Measurements from ENCODE around the gene LRRC26.
A peak's percentile ranks its signal among the peaks of the same experiment; 100 is the strongest.

The LRRC26 gene

DNA sequence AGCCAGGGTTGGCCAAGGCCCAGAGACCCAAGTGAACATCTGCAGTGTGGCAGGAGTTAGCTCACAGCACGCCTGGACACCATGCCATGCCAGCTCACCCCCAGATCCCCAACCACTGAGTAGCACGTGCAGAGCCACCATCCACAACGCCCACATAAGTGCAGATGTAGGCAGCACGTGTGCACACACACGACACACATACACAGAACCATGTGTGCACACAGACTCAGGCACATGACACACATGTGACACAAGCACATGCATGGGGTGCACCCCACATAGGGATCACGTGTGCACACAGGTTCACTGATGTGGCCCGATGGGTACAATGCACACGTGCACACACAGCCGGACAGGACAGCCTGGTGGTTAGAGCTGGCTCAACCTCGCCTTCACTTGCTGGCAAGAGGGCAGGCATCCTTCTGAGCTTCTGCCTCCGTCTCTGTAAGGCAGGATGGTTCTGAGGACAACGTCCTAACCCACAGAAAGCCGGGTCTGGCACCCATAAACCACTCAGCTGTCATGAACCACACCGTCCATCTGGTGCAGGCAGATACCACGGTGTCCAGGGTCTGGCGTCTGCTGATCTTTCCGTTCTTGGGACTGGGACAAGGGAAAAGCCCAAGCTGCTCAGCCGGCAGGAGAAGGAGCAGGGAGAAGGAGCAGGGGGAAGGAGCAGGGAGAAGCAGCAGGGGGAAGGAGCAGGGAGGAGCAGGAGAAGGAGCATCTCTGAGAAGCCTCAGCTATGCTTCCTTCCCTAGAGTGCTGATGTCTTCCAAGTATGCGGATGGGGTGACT lies 12.0 kb downstream of the LRRC26 start:
- peak; percentile 16 for FAIRE-seq
- DNase-seq (ENCODE audit: insufficient read length, low spot score), result no peak

DNA sequence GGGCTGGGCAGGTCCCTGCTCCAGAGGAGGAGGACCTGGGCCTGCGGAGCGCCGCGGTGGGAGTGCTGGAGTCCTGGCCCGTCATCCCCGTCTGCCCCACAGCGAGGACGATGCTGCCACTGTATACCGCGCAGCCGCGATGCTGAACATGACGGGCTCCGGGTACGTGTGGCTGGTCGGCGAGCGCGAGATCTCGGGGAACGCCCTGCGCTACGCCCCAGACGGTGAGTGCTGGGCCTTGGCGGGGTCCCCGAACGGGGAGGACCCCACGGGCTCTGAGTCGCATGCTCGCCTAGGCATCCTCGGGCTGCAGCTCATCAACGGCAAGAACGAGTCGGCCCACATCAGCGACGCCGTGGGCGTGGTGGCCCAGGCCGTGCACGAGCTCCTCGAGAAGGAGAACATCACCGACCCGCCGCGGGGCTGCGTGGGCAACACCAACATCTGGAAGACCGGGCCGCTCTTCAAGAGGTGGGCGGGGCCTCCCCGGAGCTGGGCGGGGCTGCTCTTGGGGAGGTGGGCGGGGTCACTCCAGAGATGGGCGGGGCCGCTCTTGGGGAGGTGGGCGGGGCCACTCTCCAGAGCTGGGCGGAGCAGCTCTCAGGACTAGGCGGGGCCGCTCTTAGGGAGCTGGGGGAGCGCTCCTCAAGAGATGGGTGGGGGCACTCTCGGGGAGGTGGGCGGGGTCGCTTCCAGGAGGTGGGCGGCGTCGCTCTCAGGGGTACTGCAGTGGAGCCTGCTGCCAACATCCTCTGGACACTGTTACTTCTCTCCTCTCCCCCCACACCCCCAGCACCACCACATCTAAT lies 13.1 kb downstream of the LRRC26 start:
- no peak for FAIRE-seq
- no peak for DNase-seq (ENCODE audit: insufficient read length, low spot score)

DNA sequence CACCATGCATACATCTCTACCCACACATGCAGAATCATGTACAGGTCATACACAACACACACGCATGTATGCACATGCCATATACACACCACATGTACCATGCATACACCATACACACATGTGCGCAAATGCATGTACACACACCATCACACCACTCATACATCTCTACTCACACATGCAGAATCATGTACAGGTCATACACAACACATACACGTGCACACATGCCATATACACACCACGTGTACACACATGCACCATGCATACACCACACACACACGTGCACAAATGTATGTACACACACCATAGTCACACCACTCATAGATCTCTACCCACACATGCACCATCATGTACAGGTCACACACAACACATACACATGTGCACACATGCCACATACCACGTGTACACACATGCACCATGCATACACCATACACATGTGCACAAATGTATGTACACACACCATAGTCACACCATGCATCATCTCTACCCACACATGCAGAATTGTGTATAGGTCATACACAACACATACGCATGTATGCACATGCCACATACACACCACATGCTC lies 16.9 kb downstream of the LRRC26 start:
- peak; percentile 89 for FAIRE-seq
- DNase-seq (ENCODE audit: insufficient read length, low spot score), result no peak

DNA sequence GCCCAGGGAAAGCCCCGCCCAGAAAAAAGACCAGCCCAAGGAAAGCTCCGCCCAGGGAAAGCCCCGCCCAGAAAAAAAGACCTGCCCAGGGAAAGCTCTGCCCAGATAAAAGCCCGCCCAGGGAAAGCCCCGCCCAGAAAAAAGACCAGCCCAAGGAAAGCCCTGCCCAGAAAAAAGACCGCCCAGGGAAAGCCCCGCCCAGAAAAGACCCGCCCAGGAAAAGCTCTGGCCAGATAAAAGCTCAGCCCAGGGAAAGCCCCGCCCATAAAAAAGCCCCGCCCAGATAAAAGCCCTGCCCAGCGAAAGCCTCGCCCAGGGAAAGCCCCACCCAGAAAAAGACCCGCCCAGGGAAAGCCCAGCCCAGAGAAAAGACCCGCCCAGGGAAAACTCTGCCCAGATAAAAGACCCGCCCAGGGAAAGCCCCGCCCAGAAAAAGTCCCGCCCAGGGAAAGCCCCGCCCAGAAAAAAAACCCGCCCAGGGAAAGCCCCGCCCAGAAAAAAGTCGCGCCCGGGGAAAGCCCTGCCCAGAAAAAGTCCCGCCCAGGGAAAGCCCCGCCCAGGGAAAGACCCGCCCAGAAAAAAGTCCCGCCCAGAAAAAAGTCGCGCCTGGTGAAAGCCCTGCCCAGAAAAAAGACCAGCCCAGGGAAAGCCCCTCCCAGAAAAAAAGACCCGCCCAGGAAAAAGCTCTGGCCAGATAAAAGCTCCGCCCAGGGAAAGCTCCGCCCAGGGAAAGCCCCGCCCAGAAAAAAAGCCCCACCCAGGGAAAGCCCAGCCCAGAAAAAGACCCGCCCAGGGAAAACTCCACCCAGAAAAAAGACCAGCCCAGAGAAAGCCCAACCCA lies 19.0 kb downstream of the LRRC26 start:
- DNase-seq (ENCODE audit: insufficient read length, low spot score) (peak; percentile 52), FAIRE-seq (no peak)

DNA sequence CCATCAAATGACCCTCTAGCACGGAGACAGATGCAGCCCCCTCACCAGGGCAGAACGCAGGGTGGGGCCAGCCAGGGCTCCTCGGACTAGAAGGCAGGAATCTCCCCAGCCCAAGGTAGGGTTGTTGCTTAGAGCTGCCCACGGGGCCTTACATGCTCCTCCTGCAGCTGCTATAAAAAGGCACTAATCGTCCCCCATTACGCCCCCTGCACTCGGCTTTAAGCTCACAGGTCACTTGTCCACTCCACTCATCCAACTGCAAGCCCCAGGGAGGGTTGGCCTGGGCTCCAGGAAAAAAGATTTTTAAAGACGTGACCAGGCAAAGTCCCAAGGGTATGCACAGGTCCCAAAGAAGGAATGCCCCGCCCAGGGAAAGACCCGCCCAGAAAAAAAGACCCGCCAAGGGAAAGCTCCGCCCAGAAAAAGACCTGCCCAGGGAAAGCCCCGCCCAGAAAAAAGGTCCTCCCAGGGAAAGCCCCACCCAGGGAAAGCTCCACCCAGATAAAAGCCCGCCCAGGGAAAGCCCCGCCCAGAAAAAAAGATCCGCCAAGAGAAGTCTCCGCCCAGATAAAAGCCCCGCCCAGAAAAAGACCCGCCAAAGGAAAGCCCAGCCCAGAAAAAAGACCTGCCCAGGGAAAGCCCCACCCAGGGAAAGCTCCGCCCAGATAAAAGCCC lies 19.8 kb downstream of the LRRC26 start:
- DNase-seq (ENCODE audit: insufficient read length, low spot score) (peak; percentile 32), FAIRE-seq (no peak)

DNA sequence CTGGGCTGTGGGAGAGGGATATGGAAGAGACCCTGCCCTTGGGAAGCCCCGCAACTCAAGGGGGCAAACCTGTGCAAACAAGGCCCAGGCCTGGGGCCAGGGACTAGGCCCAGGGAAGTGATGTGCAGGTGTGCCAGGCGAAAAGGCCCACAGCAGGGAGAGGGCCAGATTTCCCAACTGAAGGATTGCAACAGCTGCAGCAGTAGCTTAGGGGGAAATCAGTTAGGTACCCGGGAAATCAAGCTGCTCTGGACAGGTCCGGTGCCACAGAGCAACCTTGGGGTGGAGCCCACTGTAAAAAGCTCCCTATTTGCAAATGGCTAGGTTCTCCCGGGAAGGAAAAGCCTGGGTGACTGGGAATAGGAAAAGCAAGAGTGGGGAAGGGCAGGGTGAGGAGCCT lies 20.5 kb downstream of the LRRC26 start:
- no peak for DNase-seq (ENCODE audit: insufficient read length, low spot score)
- no peak for FAIRE-seq

DNA sequence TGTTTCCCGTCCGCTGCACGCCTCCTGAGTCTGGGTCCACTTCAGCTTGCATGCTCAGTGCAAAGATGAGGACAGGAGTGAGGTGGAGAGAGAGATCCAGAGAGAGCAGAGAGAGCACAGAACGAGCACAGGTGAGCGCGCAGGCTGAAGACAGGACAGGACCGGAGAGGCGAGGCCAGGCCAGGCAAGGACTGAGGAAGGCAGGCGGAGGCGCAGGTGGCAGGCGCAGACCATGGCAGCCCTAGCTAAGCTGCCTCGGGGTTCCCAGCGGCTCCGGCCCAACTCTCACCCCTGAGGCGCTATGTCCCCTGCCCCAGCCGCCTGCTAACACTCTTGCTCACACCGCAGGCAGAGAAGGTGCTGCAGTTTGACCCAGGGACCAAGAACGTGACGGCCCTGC lies 21.2 kb downstream of the LRRC26 start:
- no peak for FAIRE-seq
- no peak for DNase-seq (ENCODE audit: insufficient read length, low spot score)

DNA sequence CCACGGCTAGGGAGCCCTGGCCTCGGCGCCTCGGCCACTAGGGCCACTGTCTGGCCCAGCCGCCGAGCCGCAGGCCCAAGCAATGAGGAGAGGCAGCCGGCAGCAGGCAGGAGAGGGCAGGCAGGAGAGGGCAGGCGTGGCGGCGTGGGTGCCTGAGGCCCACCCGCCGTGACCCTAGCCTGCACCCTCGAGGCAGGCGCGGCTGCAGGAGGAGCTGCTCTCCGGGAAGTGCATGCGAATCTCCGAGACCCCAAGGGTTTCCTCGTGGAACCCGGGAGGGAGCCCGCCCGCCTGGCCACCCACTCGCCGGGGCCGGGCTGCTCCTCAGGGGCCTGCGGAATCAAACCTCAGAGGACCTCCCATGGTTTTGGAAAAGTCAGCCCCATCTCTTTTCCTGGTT lies 21.6 kb downstream of the LRRC26 start:
- FAIRE-seq (no peak), DNase-seq (ENCODE audit: insufficient read length, low spot score) (no peak)

DNA sequence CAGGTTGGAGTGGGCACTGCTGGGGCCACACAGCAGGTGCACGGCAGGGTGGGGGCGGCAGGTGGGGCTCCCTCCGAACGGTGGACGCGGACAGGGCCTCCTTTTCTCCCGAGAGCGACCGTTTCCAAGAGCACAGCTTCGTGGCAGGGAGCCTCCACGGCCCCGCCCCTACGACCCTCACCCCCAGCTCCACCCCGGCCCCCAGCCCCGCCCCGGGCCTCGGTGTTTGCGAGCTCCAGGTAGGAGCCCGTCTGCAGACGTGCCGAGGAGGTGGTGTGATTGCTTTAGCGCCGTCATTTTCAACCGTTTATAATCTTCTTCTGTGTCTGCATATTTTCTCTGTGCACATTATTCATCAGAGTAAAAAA lies 22.1 kb downstream of the LRRC26 start:
- DNase-seq (ENCODE audit: insufficient read length, low spot score), result no peak
- no peak for FAIRE-seq

DNA sequence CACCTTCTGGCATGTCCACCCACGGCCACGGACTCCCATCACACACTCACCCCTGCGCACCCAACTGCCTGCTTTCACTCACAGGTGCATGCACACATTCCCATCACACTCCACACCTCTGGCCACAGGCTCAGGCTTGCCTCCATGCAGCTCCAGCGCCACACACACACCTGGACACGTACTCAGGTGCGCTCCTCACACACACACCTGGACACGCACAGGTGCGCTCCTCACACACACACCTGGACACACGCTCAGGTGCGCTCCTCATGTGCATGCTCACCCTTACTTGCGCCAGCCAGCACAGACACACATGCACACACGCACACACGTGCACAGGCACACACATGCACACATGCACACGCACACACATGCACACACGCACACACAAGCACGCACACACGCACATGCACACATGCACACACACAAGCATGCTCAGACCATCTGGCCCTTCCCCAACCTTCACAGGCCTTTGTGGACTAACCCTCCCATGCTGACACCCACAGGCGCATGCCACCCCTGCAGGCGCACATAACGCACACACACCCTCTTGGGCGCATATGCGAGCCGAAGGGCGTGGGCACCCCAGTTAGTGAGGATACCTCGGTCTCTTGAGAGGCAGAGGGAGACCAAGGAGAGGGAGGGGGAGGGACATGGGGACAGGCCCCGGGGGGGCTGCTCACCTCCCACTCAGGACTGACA lies 22.6 kb downstream of the LRRC26 start:
- DNase-seq (ENCODE audit: insufficient read length, low spot score) (no peak), FAIRE-seq (peak; percentile 36)

DNA sequence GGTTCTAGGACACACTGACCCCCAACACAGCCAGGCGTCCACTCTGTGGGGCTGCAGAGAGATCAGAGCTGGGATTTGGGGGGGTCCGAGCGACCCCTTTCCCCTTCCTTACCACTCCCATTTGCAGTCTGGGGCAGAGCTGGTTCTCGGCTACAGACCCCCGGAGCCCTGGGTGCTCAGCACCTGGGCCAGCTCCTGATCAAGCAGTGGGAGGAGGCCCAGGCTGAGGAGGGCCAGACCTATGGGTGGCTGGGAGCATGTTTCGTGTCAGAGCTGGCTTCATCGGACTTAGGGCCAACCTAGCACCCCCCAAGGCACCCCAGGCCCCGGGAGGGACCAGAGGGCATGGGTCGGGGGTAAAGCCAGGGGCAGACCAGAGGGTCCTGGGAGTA lies 23.3 kb downstream of the LRRC26 start:
- FAIRE-seq (no peak), DNase-seq (ENCODE audit: insufficient read length, low spot score) (no peak)

DNA sequence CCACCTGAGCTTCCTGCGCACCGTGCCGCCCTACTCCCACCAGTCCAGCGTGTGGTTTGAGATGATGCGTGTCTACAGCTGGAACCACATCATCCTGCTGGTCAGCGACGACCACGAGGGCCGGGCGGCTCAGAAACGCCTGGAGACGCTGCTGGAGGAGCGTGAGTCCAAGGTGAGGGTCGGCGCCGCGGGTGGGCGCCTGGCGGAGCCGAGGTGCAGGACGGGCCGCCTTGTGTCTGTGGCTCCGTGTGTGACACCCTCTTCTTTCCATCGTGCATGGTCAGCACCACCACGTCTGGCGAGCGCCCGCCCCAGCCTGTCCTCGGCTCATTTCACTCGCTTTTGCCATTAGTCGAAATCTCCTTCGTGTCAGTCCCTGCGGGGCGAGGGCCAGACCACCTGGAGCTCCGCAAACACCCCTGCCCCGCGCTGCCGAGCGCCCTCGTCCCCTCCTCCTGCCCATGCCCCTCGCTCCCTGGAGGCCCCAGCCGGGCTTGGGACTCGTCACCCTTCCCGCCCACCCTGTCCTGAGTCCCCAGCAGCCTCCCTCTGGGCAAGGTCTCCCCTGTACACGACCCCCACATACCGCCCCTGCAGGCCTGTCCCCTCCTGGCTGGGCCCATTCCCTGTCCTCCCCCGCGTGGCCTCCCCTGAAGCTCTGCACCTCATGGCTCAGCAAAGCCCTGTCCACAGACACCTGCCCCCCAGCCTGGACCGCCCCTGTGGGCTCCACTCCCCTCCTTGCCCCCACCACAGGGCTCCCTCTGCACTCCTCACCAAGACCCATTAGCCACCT lies 23.9 kb downstream of the LRRC26 start:
- DNase-seq (ENCODE audit: insufficient read length, low spot score) (no peak), FAIRE-seq (no peak)

DNA sequence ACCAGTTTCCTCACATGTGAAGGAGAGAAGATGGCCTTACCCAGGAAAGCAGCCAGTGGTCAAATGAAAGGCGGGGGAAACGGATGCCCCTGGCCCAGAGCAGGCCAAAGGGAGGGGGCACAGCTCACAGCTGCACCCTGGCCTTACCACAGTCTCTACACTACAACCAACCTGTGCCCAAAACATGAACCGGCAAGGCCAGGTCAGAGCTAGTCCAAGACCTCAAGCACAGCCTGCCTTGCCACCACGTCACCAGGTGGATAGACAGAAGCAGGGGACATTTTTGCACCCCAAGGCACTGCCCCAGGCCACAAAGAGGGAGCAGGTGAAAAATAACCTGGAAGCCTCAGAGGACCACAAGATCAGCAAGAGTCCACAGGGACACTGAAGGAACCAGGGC lies 26.4 kb downstream of the LRRC26 start:
- FAIRE-seq, result no peak
- no peak for DNase-seq (ENCODE audit: insufficient read length, low spot score)

DNA sequence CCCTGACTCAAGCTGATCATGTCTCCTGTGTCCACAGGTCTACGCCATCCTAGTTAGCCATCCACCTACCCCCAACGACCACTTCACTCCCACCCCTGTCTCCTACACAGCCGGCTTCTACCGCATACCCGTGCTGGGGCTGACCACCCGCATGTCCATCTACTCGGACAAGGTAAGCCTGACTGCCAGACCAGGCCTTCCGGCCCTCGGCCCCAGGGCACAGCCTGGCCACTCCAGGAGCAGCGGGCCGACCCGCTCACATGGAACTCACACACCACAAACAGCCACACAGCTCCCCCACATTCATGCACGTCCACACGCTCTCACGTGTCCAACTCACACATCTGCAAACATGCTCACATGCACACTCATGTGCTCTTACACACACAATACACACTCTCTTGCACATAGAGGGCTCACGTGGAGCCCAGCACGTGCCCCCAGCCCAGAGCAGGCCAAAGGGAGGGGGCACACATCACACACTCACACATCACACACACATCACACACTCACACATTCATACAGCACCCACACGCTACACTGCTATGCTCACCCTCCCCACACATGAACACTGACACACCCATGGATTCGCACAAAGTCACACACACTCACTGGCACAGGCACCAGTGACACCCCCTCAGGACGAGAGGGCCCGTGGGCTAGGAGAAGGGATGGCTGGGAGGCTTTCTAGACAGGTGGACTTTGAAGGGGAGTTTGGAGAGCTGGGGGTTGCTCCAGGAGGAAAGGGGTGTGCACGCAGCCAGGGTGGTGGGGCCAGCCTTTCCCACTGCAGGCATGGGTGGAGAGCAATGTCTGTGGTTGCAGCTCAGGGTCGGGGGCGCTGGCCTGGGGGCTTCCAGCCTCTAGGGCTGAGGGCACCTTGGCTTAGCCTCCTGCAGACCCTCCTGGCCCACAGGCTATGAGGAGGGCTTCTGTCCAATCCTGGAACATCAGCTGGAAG lies 27.6 kb downstream of the LRRC26 start:
- no peak for DNase-seq (ENCODE audit: insufficient read length, low spot score)
- no peak for FAIRE-seq

DNA sequence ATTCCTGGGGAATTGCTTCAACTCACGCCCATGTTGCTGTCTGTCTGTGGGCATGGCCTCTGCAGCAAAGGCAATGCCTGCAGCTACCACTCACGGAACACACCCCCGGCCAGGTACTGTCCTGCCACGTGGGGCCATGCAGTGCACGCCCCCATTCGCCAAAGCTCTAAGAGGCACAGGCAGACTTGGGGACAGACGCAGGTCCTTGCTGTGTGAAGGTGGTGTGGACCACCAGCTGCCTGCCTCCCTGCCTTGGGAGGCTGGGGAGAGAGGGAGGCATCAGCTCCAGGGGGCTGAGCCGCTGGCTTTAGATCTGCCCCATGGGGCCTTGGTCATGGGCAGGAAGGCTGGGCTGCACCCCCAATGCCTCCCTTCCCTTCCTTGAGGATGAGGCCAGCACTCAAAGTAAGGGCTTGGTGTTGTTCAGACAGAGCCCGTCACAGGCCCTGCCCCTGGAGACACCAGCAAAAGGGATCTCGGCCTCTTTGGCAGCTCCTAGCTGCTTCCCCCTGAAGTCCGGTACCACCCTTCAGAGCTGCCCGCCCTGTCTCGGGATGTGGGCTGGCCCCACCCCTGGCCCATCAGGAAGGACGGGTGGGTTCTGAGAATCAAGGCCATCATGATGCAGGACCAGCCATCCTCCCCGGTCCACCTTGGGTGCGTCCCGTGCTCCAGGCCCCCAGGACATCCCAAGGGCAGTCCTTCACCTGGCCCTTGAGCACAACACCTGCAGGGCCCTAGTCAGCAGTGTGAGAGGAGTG lies 28.6 kb downstream of the LRRC26 start:
- FAIRE-seq, result no peak
- no peak for DNase-seq (ENCODE audit: insufficient read length, low spot score)

DNA sequence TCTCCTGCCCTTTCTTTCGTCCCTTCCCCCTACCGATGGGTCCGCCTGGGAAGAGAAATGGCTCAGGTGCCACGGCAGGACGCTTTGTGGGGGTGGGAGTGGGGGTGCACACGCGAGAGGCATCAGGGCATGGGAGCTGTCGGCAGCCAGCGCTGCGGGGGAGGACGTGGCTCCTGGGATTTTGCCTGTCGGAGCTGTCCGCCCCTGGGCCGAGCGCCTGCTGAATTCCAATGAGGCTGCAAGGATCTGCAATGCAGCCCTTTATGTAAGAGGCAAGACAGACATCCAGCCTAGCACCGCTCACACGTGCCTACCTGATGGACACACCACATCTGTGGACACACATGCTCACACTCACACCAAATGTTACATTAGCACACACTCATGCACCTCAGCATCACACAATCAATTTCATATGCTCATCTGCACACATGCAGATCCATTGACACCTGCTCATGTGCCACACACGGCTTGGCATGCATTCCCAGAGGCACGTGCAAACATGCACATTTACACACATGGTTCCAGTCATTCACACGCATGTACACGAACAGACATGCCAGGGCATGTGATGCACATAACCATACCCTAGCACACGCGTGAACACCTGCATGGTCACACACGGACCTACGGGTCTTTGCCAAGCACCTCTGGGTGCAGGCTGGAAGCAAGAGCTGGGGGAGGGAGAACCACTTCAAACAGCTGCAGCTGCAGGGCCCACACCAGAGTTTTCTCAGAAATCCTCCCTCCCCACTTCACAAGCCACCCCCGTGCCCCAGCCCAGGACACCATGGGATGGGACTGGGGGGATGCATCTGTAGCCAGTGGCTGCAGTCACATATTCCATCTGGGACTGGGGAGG lies 29.5 kb downstream of the LRRC26 start:
- FAIRE-seq, result no peak
- no peak for DNase-seq (ENCODE audit: insufficient read length, low spot score)

Data from HTR-8/SVneo (cell line).